ENCODE data around the gene UAP1L1.
"Not testable (repeated sequence)": the region's sequence is repeated elsewhere in the genome, so short reads cannot be mapped to it uniquely, and the experiment has no call there.

UAP1L1 gene

GRCh38 chr9:137112564-137113384, 35.5 kb downstream of the UAP1L1 start:
- in situ Hi-C loops (cut with MboI; ENCODE audit: low sequenced_read_pairs) = no loop called here

- in situ Hi-C loops (cut with MboI; ENCODE audit: low sequenced_read_pairs) = no loop called here
Observed at GRCh38 chr9:137113385-137114159, 36.3 kb downstream of the UAP1L1 start.

- in situ Hi-C loops (cut with MboI; ENCODE audit: low sequenced_read_pairs) = no loop called here
Observed at GRCh38 chr9:137114220-137114612, 36.9 kb downstream of the UAP1L1 start.

GRCh38 chr9:137114613-137115393, 37.5 kb downstream of the UAP1L1 start, which contains the start of gene DPP7:
TSS of gene DPP7 (minus strand) at chr9:137114733. CDS start at chr9:137114713, 20 bp downstream.
- in situ Hi-C loops (cut with MboI; ENCODE audit: low sequenced_read_pairs) = no loop called here

- in situ Hi-C loops (cut with MboI; ENCODE audit: low sequenced_read_pairs) = no loop called here
Observed at GRCh38 chr9:137115394-137116026, 38.2 kb downstream of the UAP1L1 start.

- in situ Hi-C loops (cut with MboI; ENCODE audit: low sequenced_read_pairs) = no loop called here
Observed at GRCh38 chr9:137116027-137116507, 38.8 kb downstream of the UAP1L1 start.

GRCh38 chr9:137116728-137117127, 39.4 kb downstream of the UAP1L1 start:
- in situ Hi-C loops (cut with MboI; ENCODE audit: low sequenced_read_pairs) = no loop called here

GRCh38 chr9:137117269-137117731, 40.0 kb downstream of the UAP1L1 start:
- in situ Hi-C loops (cut with MboI; ENCODE audit: low sequenced_read_pairs) = no loop called here

GRCh38 chr9:137118092-137118603, 40.8 kb downstream of the UAP1L1 start:
- in situ Hi-C loops (cut with MboI; ENCODE audit: low sequenced_read_pairs) = not testable (repeated sequence)

GRCh38 chr9:137121927-137122795, 44.8 kb downstream of the UAP1L1 start:
- in situ Hi-C loops (cut with MboI; ENCODE audit: low sequenced_read_pairs) = loop anchor here (5.0 kb wide), 1 partner anchor 105 kb away; the partner anchor contains the start of genes CYSRT1 and RNF224

GRCh38 chr9:137122796-137123467, 45.6 kb downstream of the UAP1L1 start:
- in situ Hi-C loops (cut with MboI; ENCODE audit: low sequenced_read_pairs) = loop anchor here (5.0 kb wide), 1 partner anchor 104 kb away; the partner anchor contains the start of genes CYSRT1 and RNF224

- in situ Hi-C loops (cut with MboI; ENCODE audit: low sequenced_read_pairs) = loop anchor here (5.0 kb wide), 1 partner anchor 104 kb away; the partner anchor contains the start of genes CYSRT1 and RNF224
Observed at GRCh38 chr9:137123468-137123837, 46.1 kb downstream of the UAP1L1 start.

GRCh38 chr9:137123952-137124462, 46.7 kb downstream of the UAP1L1 start:
- in situ Hi-C loops (cut with MboI; ENCODE audit: low sequenced_read_pairs) = loop anchor here (5.0 kb wide), 1 partner anchor 103 kb away; the partner anchor contains the start of genes CYSRT1 and RNF224

GRCh38 chr9:137126786-137127185, 49.5 kb downstream of the UAP1L1 start:
- in situ Hi-C loops (cut with MboI; ENCODE audit: low sequenced_read_pairs) = no loop called here

GRCh38 chr9:137127301-137128157, 50.2 kb downstream of the UAP1L1 start:
- in situ Hi-C loops (cut with MboI; ENCODE audit: low sequenced_read_pairs) = no loop called here

- in situ Hi-C loops (cut with MboI; ENCODE audit: low sequenced_read_pairs) = no loop called here
Observed at GRCh38 chr9:137128158-137128861, 51.0 kb downstream of the UAP1L1 start.

All from HL-60/S4 (cell line).